ENCODE results near the gene PSRC1.

DNA sequence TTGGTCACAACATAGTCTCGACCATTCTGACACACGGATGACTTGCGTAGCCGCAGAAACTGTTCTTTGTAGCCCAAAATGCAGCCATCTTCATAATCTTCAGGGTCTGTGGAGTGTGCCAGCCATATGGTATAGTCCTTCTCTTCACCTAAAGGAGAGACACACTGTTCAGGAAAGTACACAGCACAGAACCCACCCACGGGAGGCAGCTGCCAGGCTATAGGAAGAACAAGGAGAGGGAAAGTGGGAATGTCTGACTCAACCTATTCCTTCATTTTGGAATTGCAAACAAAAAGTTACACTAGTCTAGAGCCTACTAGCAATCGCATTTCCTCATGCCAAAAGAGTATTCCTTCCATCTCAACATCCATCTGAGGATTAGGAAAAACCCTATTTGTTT is 40.0 kb upstream of the PSRC1 start:
- TF ChIP-seq EZH2 (IDR thresholded peaks at IDR 0.05) (no peak), POLR2AphosphoS5 (IDR thresholded peaks at IDR 0.05; ENCODE audit: borderline replicate concordance, low read depth, low read length) (no peak), FOXP2 (optimal IDR thresholded peaks at IDR 0.05; ENCODE audit: control extremely low read depth, extremely low read length, insufficient read depth) (no peak)

Measured in SK-N-MC (cell line).